Stimulated activated CD8-positive, alpha-beta memory T cell treated with anti-CD3 and anti-CD28 coated beads, Interleukin-15, amount 100 ng/mL, for 48 hours (primary cell): ENCODE results near the gene SLC35G2.
A peak's percentile ranks its signal among the peaks of the same experiment; 100 is the strongest.
"Not testable (repeated sequence)": the region's sequence is repeated elsewhere in the genome, so short reads cannot be mapped to it uniquely, and the experiment has no call there.

Source experiments
- DNase-seq, 2 donors: peaks; one replicate each; pipeline ENCODE4 v3.0.0-alpha.2; 2020; ENCODE audit warnings: low read depth in 2 of 2

Gene SLC35G2

DNA sequence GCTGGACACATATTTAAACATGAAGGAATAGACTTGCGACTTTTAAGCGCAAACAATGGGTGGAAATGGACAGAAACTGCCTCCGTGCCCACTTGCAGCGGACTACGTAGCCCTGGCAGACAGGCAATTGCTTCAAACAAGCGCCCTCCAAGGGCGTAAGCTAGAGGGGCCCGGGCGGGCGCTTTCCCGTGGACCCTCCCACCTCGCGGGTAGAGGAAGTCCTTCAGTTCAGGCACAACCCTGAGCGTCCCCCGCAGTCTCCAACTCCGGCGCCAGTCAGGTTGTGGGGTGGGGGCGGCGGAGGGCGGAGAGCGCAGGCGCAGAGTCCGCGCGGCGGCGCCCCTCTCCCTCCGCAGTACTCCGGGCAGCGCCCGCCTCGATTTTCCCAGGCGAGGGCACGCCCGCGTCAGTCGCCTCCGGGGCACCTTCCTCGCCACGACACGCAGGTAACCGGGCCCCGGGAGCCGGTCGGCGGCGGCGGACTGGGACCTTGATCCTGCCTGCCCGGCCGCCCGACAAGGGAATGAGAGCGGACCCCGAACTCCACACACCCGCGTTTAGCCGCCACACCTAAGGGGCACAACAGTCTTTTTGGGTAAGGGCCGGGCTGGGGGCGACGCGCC is at the start of gene SLC35G2:
Gene SLC35G2 (plus strand): TSS at position 358 of the 623 bp plus-strand sequence. CDS start 35,335 bp downstream, outside the sequence.
- peak in 1 of 2 donors; percentile 30 for DNase-seq

DNA sequence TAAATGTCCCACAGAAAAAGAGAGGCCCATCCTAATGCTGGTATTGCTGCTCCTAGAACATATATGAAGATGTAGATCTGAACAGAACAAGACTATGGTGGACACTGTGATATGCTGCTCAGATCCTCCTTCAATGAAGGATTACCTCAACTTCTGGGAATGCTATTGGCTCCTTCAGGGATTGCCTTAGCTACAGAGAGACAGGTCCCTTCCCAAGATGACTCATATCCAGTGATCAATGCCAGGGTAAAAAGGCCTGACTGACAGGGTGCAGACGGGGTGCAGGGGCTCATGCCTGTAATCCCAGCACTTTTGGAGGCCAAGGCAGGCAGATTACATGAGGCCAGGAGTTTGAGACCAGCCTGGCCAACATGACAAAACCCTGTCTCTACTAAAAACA is 46.2 kb upstream of the SLC35G2 start:
- DNase-seq: no peak

DNA sequence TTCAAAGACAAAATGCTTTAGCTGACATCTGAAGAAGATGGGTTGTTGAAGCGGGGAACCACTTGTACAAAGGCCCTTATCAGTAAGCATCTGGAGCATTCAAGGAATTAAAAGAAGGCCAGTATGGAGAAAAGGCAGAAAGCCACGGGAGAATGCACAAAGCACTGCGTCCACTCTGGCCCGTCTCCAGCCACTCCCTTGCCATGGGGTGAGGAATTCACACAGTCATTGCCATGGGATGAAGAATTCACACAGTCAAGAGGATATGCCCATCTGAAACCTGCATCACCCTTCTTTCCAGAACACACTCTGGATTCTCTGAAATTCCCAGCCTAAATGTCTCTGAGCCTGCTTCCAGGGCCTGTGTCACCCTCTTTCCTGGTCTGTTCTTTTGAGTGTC is 40.1 kb upstream of the SLC35G2 start:
- DNase-seq: no peak

DNA sequence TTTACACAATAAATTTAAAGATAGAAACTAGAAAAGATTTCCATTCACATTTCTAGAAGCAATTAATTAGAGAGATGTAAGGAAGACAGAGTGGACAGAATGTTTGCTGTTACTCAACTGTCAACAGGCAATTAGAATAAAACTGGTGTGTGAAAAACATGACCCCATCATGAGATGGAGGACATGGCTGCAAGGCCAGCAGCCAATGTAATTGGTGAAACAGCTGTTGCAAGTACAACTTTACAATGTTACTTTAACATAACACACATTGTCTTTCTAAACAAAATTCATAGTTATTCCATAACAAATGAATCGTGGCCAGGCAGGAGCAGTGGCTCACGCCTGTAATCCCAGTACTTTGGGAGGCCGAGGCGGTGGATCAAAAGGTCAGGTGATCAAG is 38.2 kb upstream of the SLC35G2 start:
- no peak for DNase-seq

DNA sequence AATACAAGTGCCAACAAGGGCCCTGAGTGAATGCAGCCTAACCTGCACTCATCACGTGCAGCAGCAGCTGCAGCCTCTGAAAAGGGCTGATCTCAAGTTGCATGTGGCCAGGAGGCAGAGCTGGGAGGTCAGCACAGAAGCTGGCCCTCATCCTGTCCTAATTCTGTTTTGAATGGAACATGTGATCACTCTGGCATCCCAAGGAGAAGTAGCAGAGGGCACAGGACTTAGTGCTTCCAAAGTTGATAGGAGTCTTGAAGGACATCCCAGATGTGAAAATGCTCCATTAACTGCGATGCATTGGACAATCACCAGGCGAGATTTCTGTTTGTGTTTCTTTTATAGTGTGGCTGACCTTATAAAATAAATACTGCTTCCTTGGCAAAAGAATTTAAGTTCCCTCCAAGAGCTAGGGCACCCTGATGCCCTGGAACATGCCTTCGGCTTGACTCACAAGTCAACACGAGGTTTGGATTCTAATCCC is 35.2 kb upstream of the SLC35G2 start:
- DNase-seq: no peak

DNA sequence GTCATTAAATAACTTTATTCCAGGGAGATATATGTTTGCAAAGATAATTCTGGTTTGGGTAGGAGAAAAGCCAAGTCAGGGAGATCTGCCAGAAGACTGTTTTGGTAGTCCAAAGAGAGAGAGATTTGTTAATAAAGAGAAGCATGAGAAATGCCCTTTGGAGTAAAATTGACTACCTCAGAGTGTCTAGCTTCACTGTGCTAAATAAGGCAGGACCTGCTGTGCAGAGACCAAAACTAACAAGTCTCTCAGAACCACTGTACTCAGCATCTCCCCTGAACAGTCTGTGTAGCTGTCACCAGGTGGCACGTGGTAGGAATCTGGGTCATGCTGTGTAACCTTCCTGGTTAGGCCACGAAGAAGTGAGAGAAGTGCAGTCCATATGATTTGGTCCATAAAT is 31.6 kb upstream of the SLC35G2 start:
- DNase-seq: no peak

DNA sequence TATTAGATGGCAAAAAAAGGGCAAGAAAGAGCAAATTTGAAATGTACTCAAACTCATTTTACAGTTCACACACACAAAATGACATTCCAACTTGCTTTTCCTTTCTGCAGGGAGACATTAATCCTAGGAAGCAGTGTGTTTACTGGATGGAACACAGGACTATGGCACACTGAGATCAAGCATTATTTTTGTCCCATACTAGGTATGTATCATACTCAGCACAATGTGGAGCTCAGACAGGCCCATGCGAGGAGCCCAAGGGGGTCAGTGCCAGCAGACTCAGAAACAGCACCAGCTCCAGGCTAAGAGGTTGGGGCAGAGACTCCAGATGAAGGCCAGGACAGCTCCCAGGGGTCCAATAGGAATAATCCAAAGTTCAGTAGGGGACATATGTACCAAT is 30.8 kb upstream of the SLC35G2 start:
- no peak for DNase-seq

DNA sequence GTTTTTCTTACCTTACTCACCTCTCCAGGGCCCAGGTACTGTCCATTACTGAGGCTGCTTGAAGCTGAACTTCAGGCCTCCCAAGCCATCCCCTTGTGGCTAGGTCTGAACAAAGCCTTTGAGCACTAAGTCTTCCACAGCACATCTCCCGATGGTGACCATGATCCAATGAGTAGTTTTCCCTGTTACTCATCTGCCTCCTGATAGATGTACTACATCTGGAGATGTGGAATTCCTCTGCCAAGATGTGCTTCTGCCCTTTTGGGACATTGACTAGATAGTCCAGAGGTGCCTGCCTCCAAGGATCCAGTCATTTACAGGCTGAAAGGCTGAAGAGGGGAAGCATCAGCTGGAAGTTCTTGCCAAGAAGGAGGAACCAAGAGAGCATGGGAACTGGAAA is 28.9 kb upstream of the SLC35G2 start:
- DNase-seq: no peak

DNA sequence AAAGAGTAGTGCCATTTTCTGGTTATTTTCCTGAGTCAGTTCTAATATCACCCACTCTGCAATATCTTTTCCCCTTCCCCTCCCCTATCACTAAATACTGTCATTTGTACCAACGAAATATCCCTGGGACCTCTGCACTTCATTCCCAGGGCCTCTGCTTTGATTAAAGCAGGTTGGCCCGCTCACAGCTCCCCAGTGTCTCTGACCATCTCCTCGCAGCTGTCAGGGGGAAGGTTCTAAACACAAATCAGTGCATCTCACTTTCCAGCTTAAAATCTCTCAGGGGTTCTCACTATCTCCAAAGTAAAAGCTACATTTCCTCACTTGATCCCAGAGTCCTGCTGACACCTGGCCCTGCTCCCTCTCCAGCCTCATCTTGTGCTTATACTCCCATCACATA is 28.1 kb upstream of the SLC35G2 start:
- no peak for DNase-seq

DNA sequence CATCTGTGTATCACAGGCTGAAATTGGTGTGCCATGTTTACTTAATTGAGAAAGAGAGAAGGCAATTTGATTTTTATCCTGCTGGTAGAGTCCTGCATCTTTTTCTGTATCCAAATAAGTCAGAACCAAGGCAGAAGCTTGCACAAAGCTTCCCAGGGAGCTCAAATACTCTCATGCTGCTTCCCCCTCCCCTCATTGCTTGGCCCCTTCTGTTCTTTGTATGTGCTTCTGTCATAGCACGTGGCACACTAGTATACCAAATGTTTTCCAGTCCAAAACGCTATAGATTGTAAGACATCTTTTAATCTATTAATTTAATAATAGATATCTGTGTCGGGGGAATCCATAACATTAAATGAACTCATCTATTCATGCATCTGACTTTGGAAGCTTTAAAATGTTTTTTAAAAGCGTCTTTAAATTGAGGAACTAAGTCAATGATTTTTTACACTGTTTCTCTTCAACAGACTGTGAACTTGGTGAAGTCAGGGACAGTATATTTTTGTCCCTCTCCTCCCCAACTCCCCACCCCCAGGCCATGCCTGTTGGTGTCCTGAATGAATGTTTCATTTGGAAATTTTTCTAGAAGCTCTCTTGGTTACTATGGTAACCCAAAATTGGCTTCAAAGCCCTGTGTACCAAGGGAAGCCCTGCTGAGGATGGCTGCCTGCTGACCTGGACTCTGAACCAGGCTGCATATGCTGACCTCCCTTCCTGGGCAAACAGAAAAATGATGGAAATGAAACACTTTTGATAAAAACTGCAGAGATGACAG is 26.2 kb upstream of the SLC35G2 start:
- DNase-seq: no peak

DNA sequence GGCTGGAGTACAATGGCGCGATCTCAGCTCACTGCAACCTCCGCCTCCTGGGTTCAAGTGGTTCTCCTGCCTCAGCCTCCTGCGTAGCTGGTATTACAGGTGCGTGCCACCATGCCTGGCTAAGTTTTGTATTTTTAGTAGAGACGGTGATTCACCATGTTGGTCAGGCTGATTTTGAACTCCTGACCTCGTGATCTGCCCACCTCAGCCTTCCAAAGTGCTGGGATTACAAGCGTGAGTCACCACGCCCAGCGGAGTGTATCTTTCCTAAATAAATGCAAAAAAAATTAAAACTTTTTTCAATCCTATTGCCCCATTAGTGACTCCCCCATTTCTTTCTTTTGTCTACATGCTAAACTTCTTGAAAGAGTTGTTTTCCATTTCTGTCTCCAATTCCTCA is 17.8 kb upstream of the SLC35G2 start:
- DNase-seq: not testable (repeated sequence)

DNA sequence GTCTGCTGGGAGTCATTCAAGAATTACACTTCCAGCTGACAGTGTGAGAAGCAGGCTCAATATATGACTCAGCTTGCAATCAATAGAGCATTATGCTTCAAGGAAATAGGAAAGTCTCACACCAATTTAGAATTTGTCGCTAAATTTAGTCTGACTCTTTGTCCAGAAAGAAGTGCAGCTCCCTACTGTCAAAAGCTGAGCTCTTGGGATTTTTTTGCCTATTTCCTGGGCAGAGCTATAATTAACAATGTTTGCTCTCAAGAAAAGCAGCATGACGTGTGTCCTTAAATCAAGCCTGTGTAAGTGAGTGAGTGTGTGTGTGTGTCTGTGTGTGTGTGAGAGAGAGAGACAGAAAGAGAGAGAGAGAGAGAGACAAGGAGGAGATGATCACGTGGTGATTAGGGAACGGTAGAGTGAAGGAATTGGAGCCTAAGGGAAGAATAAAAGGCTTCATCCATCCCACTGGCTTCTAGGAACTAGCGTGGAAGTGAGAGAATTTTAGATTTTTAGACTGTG is 16.4 kb upstream of the SLC35G2 start:
- DNase-seq: no peak

DNA sequence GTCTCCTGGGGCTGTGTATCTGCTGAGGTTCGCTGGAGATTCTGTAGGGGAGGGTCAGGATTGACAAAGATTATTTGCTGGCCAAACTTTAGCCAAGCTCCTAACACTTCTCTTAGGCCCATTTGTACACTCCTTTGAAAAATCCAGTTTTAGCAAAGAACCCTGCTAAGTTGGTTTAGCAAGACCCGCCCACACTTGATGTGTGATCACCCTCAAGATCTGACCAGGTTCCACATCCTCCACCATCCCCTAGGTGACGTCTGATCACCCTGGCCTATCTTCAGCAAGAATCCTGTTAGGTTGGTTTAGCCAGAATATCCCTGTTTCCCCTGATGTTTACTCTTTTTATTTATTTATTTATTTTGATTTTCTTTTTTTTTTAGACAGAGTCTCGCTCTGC is 14.8 kb upstream of the SLC35G2 start:
- no peak for DNase-seq

DNA sequence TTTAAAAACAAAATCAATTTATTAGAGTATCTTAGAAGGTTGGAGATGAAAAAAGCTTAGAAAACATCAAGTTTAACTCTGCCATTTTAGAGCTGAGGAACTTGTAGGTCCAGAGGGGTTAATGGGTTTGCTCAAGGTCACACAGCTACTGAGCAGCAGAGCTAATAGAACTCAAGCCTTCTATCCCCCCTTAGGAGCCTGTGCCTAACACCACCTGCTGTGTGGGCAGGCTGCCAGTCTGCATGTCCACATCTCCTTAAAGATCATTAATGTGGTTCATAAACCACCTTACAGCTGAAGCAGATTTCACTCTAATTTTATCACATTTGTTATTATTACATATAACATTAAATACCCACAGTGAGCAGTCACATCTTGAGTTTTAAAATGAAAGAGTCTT is 14.1 kb upstream of the SLC35G2 start:
- DNase-seq: no peak

DNA sequence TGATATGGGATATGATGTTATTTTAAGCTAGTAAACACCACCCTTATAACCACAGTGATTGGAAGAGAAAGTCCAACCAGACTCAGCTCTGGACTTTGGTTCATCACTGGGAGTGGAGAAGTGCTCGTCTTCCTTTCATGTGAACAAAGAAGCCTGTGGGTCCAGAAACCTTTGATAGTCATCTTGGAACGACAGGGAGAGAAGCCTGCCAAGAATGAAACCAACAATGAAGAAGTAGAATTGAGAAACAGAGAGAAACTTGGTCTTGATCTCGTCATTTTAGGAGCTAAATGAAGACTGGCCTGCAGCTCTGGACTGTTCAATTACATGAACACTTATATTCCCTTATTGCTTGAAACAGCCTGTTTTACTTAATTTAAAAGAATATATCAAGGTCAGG is 13.1 kb upstream of the SLC35G2 start:
- no peak for DNase-seq

DNA sequence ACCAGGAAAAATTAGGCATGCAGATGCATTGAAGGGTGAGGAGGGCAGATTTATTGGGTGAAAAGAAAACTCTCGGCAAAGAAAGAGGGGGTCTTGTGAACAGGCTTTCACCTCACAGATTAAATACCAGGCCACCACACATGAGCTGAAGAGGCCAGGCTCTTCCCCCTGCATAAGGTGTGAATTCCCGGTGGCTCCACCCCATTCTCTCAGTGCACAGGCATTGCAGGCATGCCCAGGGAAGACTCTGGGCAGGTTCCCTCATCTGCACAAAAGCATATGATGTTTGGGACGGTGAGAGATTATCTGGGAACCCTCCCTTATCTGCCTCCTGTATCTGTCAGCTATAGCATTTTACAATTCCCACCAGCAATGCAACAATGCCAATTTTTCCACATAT is 7.2 kb upstream of the SLC35G2 start:
- DNase-seq: no peak

DNA sequence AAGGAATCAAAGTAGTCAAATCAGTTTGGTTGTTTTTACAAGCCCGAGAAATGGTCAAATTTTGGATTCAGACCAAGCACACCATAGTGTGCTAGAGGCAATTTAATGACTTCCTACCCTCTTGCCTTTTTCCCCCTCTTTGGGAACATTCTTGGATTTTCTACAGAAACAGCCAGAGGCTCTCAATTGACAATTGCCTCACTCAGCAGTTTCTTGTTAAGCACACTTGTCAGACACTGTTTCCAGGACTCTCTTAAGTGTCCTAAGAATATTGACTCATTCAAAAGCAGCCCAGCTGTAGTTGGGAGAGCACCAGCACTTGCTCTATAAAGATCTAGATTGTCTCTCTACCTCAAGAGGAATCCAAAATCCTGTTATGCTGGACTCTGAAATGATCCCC is 1.5 kb upstream of the SLC35G2 start:
- DNase-seq: no peak

DNA sequence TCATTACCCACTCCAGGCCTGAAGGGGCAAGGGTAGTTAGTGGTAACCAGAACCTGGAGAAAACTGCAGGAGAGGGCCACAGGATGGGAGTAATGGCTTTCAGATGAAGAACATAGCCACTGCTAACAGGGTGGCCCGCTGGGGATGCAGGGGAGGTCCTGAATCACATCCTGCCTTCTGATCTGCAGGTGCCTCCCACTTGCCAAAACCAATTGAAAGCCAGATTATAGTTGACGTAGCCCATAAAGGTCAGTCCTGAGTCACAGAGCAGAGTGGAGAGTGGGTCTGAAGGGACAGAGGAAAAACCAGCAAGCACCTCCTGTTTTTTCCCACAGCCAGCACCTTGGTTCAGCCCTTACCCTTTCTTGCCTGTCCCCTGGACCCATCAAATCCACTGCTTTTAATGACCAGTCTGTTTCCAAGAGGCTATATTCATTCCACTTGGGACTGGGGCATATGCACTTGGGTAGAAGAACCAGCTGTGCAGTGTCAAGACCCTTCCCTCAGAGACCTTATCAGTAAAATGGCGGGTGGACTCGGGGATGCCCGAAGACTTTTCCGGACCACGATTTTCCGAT is 646 bp upstream of the SLC35G2 start:
- peak; percentile 51 to 58 for DNase-seq

DNA sequence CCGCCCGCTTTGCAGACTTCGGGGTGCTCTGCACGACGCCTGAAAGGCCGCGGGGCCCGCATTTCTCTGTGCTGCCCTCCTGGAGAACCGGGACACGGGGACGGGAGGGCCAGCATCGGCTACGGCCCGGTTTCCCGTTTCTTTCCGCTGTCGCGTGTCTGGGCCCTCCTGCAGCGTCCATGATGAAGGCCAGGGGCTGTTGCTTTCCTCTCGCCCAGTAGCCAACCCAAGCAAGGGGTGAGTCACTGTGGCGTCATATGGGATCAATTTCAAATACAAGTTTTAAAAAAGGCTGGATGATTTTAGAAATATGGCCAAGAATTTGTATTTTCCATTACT is 435 bp downstream of the SLC35G2 start:
- DNase-seq: no peak

DNA sequence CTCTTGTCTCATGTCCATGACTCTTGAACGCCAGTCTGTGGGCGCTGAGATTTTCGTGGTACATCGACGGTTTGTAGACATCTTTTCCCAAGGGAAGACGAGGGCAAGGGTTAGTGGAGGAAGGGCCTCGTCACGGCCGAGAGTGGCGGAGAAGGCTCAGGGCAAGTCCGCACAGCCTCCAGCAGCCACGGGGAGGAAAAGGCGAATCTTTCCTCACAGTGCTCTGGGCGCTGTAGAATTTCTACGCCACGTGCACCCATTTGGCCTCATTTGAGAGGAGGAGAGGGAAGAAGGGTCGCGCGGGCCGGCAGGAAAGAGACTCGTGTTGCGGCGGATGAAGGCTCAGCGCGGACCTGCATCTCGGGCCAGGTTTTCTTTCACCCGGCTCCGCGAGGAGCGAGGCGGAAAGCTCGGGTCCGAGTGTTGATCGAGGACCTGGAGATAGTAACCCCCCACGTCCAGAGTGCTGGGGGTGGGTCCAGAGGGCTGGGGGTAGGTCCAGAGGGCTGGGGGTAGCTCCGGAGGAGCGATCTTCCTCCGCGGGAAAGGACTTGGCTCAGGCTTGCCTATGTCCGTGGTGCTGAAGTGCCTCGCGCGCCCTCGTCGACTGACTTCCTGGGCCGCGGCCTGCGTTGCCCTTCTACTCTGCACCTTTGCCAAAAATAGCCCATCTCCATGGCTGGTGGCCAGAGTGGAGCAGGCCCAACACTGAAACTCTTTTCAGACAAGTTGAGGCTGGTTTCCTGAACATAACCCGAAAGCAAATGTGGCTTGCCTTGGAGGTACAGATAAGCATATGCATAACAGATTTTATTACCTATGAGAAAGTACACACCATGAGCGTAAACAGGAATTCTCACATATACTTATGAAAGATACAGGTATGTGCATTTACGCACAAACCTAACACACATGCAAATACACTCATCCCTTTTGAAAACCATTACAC is 1.1 kb downstream of the SLC35G2 start:
- no peak for DNase-seq

DNA sequence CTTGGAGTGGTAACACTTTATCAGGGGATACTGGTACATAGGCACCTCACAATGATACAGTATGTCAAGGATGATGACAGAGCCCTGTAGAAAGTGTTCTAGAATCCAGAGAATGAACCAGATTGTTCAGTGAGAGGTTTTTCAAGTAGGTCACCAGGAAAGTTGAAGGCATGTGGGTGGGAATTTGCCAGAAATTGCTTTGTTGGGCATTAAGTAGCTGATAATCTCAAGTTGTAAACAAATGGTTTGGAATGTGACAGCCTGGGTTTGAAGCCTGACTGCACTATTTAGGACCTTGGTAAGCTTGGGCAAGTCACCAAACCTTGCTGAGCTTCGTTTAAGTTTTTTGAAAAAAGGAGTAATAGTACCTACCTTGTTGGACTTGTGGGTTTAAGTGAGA is 12.5 kb downstream of the SLC35G2 start:
- DNase-seq: no peak
